ENCODE measurements around the gene GLT8D2. TPM values are rescaled to one million over a fixed set of nuclear protein-coding genes. Genes with fewer than 3 reads are reported as not detected.

The GLT8D2 gene
- total and polyA plus RNA-seq, 7 experiments from 2014 or later, result 0.15 to 0.43 TPM; not detected in 5

GRCh38 chr12:103948746-103949406, 101.1 kb downstream of the GLT8D2 start:
- H3K4me3 Mint-ChIP-seq, result no peak overlapping the region
- H3K36me3 Mint-ChIP-seq, result peaks cover 0 to 59% (median 20%) of the 10 kb centered on the region in 5 donors
- no peak for DNase-seq
- no peaks in the 10 kb centered on the region for H3K27me3 Mint-ChIP-seq
- Histone ChIP-seq H3K36me3 (ENCODE audit: control insufficient read depth in 2 of 3, insufficient read depth in 3 of 3, low read length in 3 of 3) (peaks cover 19 to 92% (median 38%) of the 10 kb centered on the region in 3 experiments), H3K4me3 (ENCODE audit: low read length) (no peak overlapping the region), H3K27me3 (ENCODE audit: control insufficient read depth in 2 of 2, insufficient read depth in 2 of 2, low read length in 2 of 2) (no peaks in the 10 kb centered on the region), H3K4me1 (ENCODE audit: control insufficient read depth in 2 of 2, insufficient read depth in 2 of 2, low read length in 2 of 2) (no peaks in the 10 kb centered on the region), H3K27ac (ENCODE audit: low read depth, low read length) (peak overlapping the region; percentile 25), H3K9me3 (ENCODE audit: control insufficient read depth in 2 of 3, low read length in 3 of 3) (no peaks in the 10 kb centered on the region)
- ChIA-PET CTCF (no interaction called here), POLR2A (interaction anchor here (0.7 to 10.3 kb wide), 6 partner anchors 10 to 1824 kb away, joined by 3 to 165 read pairs (median 5); partner anchors contain the start of genes HSP90B1 and TDG)
- no peaks in the 10 kb centered on the region for H3K9me3 Mint-ChIP-seq
- ATAC-seq, result peak; percentile 27
- H3K27ac Mint-ChIP-seq, result peak overlapping the region in 4 of 9 donors; percentile 18 to 65 (median 56)
- H3K4me1 Mint-ChIP-seq, result peaks cover 5 to 49% (median 12%) of the 10 kb centered on the region in 7 donors
- intact Hi-C loops (cut with micrococcal nuclease), result no loop called here

- ATAC-seq (no peak), DNase-seq (no peak)
- Mint-ChIP-seq H3K9me3 (no peaks in the 10 kb centered on the region), H3K36me3 (peaks cover 1 to 64% (median 25%) of the 10 kb centered on the region in 5 donors), H3K27ac (peak overlapping the region in 6 of 9 donors; percentile 1 to 71 (median 39)), H3K4me3 (no peak overlapping the region), H3K27me3 (no peaks in the 10 kb centered on the region), H3K4me1 (peaks cover 5 to 49% (median 7%) of the 10 kb centered on the region in 7 donors)
- Histone ChIP-seq H3K27me3 (ENCODE audit: control insufficient read depth in 2 of 2, insufficient read depth in 2 of 2, low read length in 2 of 2) (no peaks in the 10 kb centered on the region), H3K9me3 (ENCODE audit: control insufficient read depth in 2 of 3, low read length in 3 of 3) (no peaks in the 10 kb centered on the region), H3K4me3 (ENCODE audit: low read length) (no peak overlapping the region), H3K36me3 (ENCODE audit: control insufficient read depth in 2 of 3, insufficient read depth in 3 of 3, low read length in 3 of 3) (peaks cover 25 to 92% (median 47%) of the 10 kb centered on the region in 3 experiments), H3K4me1 (ENCODE audit: control insufficient read depth in 2 of 2, insufficient read depth in 2 of 2, low read length in 2 of 2) (no peaks in the 10 kb centered on the region), H3K27ac (ENCODE audit: low read depth, low read length) (no peak overlapping the region)
- ChIA-PET CTCF (no interaction called here), POLR2A (interaction anchor here (0.7 to 10.3 kb wide), 4 partner anchors 17 to 1823 kb away, joined by 3 to 165 read pairs (median 6); partner anchors contain the start of gene TDG)
- intact Hi-C loops (cut with micrococcal nuclease), result no loop called here
These were observed 102.0 kb downstream of the GLT8D2 start for GRCh38 chr12:103947871-103948555.

GRCh38 chr12:103944964-103945363, 105.0 kb downstream of the GLT8D2 start:
- H3K4me1 ChIP-seq (ENCODE audit: control insufficient read depth in 2 of 2, insufficient read depth in 2 of 2, low read length in 2 of 2), result no peaks in the 10 kb centered on the region
- H3K9me3 Mint-ChIP-seq, result no peaks in the 10 kb centered on the region
- no peaks in the 10 kb centered on the region for H3K27me3 Mint-ChIP-seq
- intact Hi-C loops (cut with micrococcal nuclease), result no loop called here
- no peak overlapping the region for H3K4me3 ChIP-seq (ENCODE audit: low read length)
- peaks cover 0 to 41% (median 8%) of the 10 kb centered on the region in 7 donors for H3K4me1 Mint-ChIP-seq
- H3K27ac ChIP-seq (ENCODE audit: low read depth, low read length), result no peak overlapping the region
- H3K27ac Mint-ChIP-seq, result no peak overlapping the region
- H3K36me3 ChIP-seq (ENCODE audit: control insufficient read depth in 2 of 3, insufficient read depth in 3 of 3, low read length in 3 of 3), result peaks cover 47 to 99% (median 70%) of the 10 kb centered on the region in 3 experiments
- DNase-seq (no peak), ATAC-seq (no peak)
- no peaks in the 10 kb centered on the region for H3K9me3 ChIP-seq (ENCODE audit: control insufficient read depth in 2 of 3, low read length in 3 of 3)
- POLR2A ChIA-PET, result interaction anchor here (0.6 to 1.8 kb wide), 5 partner anchors 9 to 164 kb away, joined by 3 to 6 read pairs (median 5); partner anchors contain the start of gene TDG
- CTCF ChIA-PET, result interaction anchor here (1.1 kb wide), 1 partner anchor 32 kb away, joined by 3 read pairs; no protein-coding TSS in a partner anchor
- no peaks in the 10 kb centered on the region for H3K27me3 ChIP-seq (ENCODE audit: control insufficient read depth in 2 of 2, insufficient read depth in 2 of 2, low read length in 2 of 2)
- no peak overlapping the region for H3K4me3 Mint-ChIP-seq
- H3K36me3 Mint-ChIP-seq, result peaks cover 12 to 75% (median 51%) of the 10 kb centered on the region in 5 donors

Other genes starting within 250 kb of the GLT8D2 start
- 1 to 10 TPM; 3.9 to 5.0 (median 4.5) TPM for gene NT5DC3, start 209.0 kb downstream of the GLT8D2 start, total RNA-seq
- 1 to 10 TPM in 1 of 2 donors, under 1 TPM in 1; 0.99 to 1.6 TPM for gene NT5DC3, start 209.0 kb downstream of the GLT8D2 start, polyA plus RNA-seq
- 100 to 1,000 TPM; 226 to 461 (median 436) TPM for gene HSP90B1, start 119.8 kb downstream of the GLT8D2 start, total RNA-seq
- gene HSP90B1, start 119.8 kb downstream of the GLT8D2 start, polyA plus RNA-seq, result 100 to 1,000 TPM; 184 to 230 TPM
- 10 to 100 TPM; 21.5 to 43.0 (median 35.5) TPM for gene TDG, start 84.3 kb downstream of the GLT8D2 start, total RNA-seq
- gene TDG, start 84.3 kb downstream of the GLT8D2 start, polyA plus RNA-seq, result 10 to 100 TPM; 15.4 to 17.2 TPM
- 10 to 100 TPM; 11.4 to 20.2 (median 16.2) TPM for gene HCFC2, start 14.3 kb upstream of the GLT8D2 start, total RNA-seq
- gene HCFC2, start 14.3 kb upstream of the GLT8D2 start, polyA plus RNA-seq, result 1 to 10 TPM; 6.4 to 7.0 TPM
- gene NFYB, start 88.0 kb upstream of the GLT8D2 start, total RNA-seq, result 10 to 100 TPM; 11.6 to 25.9 (median 24.4) TPM
- gene NFYB, start 88.0 kb upstream of the GLT8D2 start, polyA plus RNA-seq, result 10 to 100 TPM; 39.1 to 47.0 TPM
- gene TXNRD1, start 165.6 kb upstream of the GLT8D2 start, total RNA-seq, result 10 to 100 TPM; 19.1 to 73.5 (median 41.7) TPM
- gene TXNRD1, start 165.6 kb upstream of the GLT8D2 start, polyA plus RNA-seq, result 10 to 100 TPM; 22.3 to 23.5 TPM